Natural killer cell (primary cell): ENCODE results near the gene CMYA5. TPM values are rescaled to one million over a fixed set of nuclear protein-coding genes. Genes with fewer than 3 reads are reported as not detected.

Experiments used
- ATAC-seq, 3 donors: fragments of 150-1000 bp in 2 of 3; fragments of 200-7000 bp in 1 of 3; cut with Tn5 transposase; 1 replicate in 1 of 3; 2 replicates in 2 of 3; pipeline ENCODE4 v1.10.0; 2021; ENCODE audit warnings: mild to moderate bottlenecking in 2 of 3, moderate library complexity in 2 of 3
- DNase-seq, 2 donors: peaks; one replicate each; pipeline versions ENCODE4 v3.0.0 to v3.0.0-alpha.2; 2013 to 2021; ENCODE audit warnings: mixed read lengths in 1 of 2
- H3K27ac ChIP-seq: one replicate; pipeline ENCODE4 v1.5.1; 2013; ENCODE audit warnings: mild to moderate bottlenecking, low read length
- H3K27me3 ChIP-seq: one replicate; pipeline ENCODE4 v1.6.1; 2013; ENCODE audit warnings: low read length; ENCODE audit not compliant: control insufficient read depth, insufficient read depth
- H3K36me3 ChIP-seq: one replicate; pipeline ENCODE4 v1.6.1; 2013; ENCODE audit warnings: low read length; ENCODE audit not compliant: control insufficient read depth, insufficient read depth
- H3K4me1 ChIP-seq: one replicate; pipeline ENCODE4 v1.6.1; 2013; ENCODE audit warnings: low read length; ENCODE audit not compliant: control insufficient read depth, insufficient read depth
- H3K4me3 ChIP-seq: one replicate; pipeline ENCODE4 v1.5.1; 2013; ENCODE audit warnings: low read length
- H3K9me3 ChIP-seq: one replicate; pipeline ENCODE4 v1.6.1; 2013; ENCODE audit warnings: low read length; ENCODE audit not compliant: control insufficient read depth, insufficient read depth
- H3K27ac Mint-ChIP-seq, 2 donors: one replicate each; pipeline ENCODE4 v1.8.0; 2022; ENCODE audit warnings: mild to moderate bottlenecking in 2 of 2, mixed read lengths in 2 of 2, moderate library complexity in 1 of 2
- H3K27me3 Mint-ChIP-seq, 2 donors: one replicate each; pipeline ENCODE4 v1.8.0; 2022; ENCODE audit warnings: low read depth in 2 of 2, mixed read lengths in 2 of 2
- H3K36me3 Mint-ChIP-seq: one replicate; pipeline ENCODE4 v1.8.0; 2022; ENCODE audit warnings: mixed read lengths
- H3K4me1 Mint-ChIP-seq, 2 donors: one replicate each; pipeline ENCODE4 v1.8.0; 2022; ENCODE audit warnings: mixed read lengths in 2 of 2
- H3K4me3 Mint-ChIP-seq: one replicate; pipeline ENCODE4 v1.8.0; 2022; ENCODE audit warnings: mild to moderate bottlenecking, moderate library complexity, mixed read lengths
- H3K9me3 Mint-ChIP-seq, 2 donors: one replicate each; pipeline ENCODE4 v1.8.0; 2022; ENCODE audit warnings: mixed read lengths in 2 of 2
- CTCF ChIP-seq: fragments of 200-600 bp; IDR thresholded peaks from one replicate; pipeline ENCODE4 v1.8.0; 2022; ENCODE audit warnings: antibody characterized with exemption
- WGBS: methylation state at CpG from one replicate; pipeline ENCODE4 v1.1.7; 2013; ENCODE audit warnings: missing lambda C conversion rate; ENCODE audit not compliant: insufficient coverage; 5-methylcytosine and 5-hydroxymethylcytosine counted together
- intact Hi-C: fragments of 100-400 bp; cut with micrococcal nuclease; formaldehyde crosslinking; loops from one replicate; pipeline ENCODE4 v1.14.2; 2022
- total RNA-seq, 4 donors: library from RNA; stranded (reverse); fragments of 120-200 nt in 1 of 4; gene quantifications; one replicate each; pipeline versions ENCODE4 v1.2.3 to v1.2.4, GENCODE V29; 2013 to 2022

CMYA5 gene
- total RNA-seq, 3 donors from 2014 or later (not counting 1 experiment from before 2014, with no cell fraction given), result 0.53 to 0.93 (median 0.71) TPM

- WGBS, result 95% methylated on average over 6 of the region's 7 CpGs
- no peaks in the 10 kb centered on the region for H3K9me3 ChIP-seq
- Mint-ChIP-seq H3K27me3 (peaks cover 0 to 4% of the 10 kb centered on the region in 2 donors), H3K4me1 (peaks cover 9% of the 10 kb centered on the region in 2 donors), H3K36me3 (no peaks in the 10 kb centered on the region), H3K9me3 (no peaks in the 10 kb centered on the region), H3K27ac (no peak overlapping the region), H3K4me3 (no peak overlapping the region)
- H3K27ac ChIP-seq, result no peak overlapping the region
- H3K36me3 ChIP-seq, result no peaks in the 10 kb centered on the region
- H3K4me3 ChIP-seq, result no peak overlapping the region
- no peak for DNase-seq
- intact Hi-C loops, result no loop called here
- no peak for TF ChIP-seq CTCF
- no peak for ATAC-seq
- no peaks in the 10 kb centered on the region for H3K27me3 ChIP-seq
- H3K4me1 ChIP-seq, result no peaks in the 10 kb centered on the region
These were observed 109.4 kb downstream of the CMYA5 start for GRCh38 chr5:79798893-79799590.

DNA sequence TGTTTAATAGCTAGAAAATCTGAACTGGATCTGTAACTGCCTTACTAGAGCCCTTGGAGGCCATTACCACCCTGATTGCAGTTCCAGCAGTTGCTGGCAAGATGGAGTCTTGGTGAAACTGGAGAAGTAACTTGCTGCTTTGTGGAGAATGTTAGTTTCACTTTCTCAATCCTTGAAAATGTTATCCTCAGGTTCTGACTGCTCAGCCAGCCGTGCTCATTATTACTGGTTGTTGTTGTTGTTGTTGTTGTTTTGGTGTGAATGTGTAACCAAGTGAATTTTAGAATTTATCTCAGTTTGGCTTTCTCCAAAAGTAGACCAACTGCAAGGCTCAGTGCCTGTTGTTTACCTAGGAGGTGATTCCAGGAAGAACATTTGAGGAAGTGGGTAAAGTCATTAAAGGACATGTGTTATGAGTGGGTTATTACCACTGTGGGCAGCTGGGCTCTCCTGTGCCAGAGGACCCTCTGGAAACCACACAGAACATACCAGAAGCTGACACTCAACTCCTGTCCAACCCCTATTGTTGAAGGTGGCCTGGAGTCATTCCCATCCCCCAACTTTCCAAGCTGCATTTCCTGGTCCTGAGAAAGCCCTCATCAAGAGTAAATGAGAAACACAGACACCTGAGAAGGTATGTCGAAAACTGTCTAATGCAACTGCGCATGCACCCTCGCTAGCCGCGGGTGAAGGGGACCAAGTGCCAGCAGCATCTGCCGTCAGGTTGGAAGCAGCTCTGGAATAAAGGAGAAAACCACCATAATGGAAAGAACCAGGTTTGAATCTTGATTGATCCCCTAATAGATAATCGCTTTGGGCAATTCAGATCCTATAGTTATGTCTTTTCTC is 111.6 kb downstream of the CMYA5 start:
- DNase-seq (no peak), ATAC-seq (no peak)
- Histone ChIP-seq H3K4me3 (no peak overlapping the region), H3K27ac (no peak overlapping the region), H3K36me3 (no peaks in the 10 kb centered on the region), H3K4me1 (no peaks in the 10 kb centered on the region), H3K27me3 (no peaks in the 10 kb centered on the region), H3K9me3 (no peaks in the 10 kb centered on the region)
- TF ChIP-seq CTCF, result no peak
- H3K9me3 Mint-ChIP-seq, result no peaks in the 10 kb centered on the region
- 90% methylated on average over 7 of the region's 8 CpGs for WGBS
- H3K27ac Mint-ChIP-seq, result no peak overlapping the region
- no peaks in the 10 kb centered on the region for H3K27me3 Mint-ChIP-seq
- H3K4me1 Mint-ChIP-seq, result peaks cover 9% of the 10 kb centered on the region in 2 donors
- no peak overlapping the region for H3K4me3 Mint-ChIP-seq
- intact Hi-C loops, result no loop called here
- no peaks in the 10 kb centered on the region for H3K36me3 Mint-ChIP-seq

DNA sequence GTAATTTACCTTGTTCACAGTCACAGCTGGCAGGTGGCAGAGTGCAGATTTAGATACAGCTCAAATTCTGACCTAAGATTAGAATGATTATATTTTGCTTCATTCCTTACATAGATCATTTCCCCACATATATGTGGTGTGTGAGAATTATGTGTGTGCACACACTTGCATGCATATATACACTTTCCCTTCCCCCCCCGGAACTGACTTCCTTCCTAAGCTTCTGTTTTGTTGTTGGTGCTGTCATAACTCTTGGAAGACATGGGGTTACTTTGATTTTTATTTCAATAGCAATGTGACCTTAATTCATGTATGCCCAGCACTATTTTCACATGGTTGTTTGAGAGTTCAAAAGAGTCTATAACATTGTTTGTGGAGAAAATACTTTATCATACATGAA is 112.8 kb downstream of the CMYA5 start:
- Mint-ChIP-seq H3K4me1 (peaks cover 9% of the 10 kb centered on the region in 2 donors), H3K4me3 (no peak overlapping the region), H3K36me3 (no peaks in the 10 kb centered on the region), H3K9me3 (no peaks in the 10 kb centered on the region), H3K27ac (no peak overlapping the region), H3K27me3 (no peaks in the 10 kb centered on the region)
- intact Hi-C loops, result no loop called here
- Histone ChIP-seq H3K4me3 (no peak overlapping the region), H3K4me1 (no peaks in the 10 kb centered on the region), H3K27ac (no peak overlapping the region), H3K27me3 (no peaks in the 10 kb centered on the region), H3K9me3 (no peaks in the 10 kb centered on the region), H3K36me3 (no peaks in the 10 kb centered on the region)
- whole genome bisulfite sequencing, result no CpG with 5 or more reads among the region's 1 CpG
- no peak for TF ChIP-seq CTCF
- ATAC-seq, result no peak
- DNase-seq, result no peak
